HG03025 (cell line): ENCODE results near the gene HBEGF.
"Not testable (repeated sequence)": the region's sequence is repeated elsewhere in the genome, so short reads cannot be mapped to it uniquely, and the experiment has no call there.

Experiments
- ATAC-seq: cut with Tn5 transposase; IDR thresholded peaks from one replicate; pipeline ENCODE4 v1.9.1; 2021; ENCODE audit warnings: mild to moderate bottlenecking, moderate library complexity; ENCODE audit not compliant: unreplicated experiment, low FRiP score

Gene HBEGF

DNA sequence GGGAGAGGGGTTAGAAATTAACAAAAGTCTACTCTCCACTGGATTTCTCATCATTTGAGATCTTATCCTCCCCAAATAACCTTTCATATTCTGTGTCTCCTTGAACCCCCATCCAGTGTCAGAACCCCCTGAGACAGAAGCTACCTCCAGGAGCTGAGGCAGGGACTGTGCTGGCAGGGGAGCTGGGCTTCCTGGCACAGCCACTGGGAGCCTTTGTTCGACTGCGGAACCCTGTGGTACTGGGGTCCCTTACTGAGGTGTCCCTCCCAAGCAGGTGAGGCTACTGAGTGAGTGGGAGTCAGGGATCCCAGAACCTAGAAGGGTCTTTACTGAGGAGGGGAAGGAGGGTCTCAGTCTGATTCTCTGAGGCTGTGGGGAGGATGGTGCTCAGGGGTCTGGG lies 15.5 kb upstream of the HBEGF start:
- no peak for ATAC-seq

GRCh38 chr5:140360681-140361479 lies 14.5 kb upstream of the HBEGF start:
- ATAC-seq, result no peak

DNA sequence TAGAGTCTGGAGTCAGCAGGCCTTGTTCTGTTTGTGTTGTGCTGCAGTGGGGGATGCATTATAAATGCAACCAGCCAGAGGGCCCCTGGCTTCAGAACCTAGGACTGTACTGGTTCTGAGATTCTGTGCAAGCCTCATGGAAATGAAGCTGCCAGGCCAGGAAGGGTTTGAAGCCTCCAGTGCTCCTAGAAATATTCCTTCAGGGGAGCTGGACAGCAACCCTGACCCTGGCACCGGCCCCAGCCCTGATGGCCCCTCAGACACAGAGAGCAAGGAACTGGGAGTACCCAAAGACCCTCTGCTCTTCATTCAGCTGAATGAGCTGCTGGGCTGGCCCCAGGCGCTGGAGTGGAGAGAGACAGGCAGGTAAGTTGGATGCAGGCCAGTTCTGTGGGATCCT lies 13.7 kb upstream of the HBEGF start, which contains the start of gene SLC4A9:
TSS of gene SLC4A9 (plus strand) at position 94 of the 400 bp plus-strand sequence. CDS start at position 137, 43 bp downstream.
- ATAC-seq, result no peak

DNA sequence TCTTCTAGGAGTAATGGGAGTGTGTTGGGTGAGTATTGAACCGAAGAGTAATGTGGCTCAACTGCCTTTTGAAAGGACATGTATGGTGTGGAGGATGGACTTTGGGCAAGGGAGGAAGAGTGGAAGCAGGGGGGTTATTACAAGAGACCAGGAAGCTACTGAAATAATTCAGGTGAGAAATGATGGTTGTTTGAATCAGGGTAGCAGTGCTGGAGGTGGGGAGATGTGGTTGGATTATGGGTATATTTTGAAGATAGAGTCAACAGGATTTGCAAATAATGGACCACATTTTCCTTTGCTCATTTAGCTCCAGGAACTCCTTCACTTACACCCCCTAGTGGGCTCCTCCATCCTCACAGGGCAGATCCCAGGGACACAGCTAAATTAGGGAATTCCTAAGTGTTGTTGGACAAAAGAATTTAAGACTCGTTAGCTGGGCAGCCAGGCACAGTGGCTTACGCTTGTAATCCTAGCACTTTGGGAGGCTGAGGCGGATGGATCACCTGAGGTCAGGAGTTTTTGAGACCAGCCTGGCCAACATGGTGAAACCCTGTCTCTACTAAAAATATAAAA lies 12.4 kb upstream of the HBEGF start:
- ATAC-seq, result no peak

DNA sequence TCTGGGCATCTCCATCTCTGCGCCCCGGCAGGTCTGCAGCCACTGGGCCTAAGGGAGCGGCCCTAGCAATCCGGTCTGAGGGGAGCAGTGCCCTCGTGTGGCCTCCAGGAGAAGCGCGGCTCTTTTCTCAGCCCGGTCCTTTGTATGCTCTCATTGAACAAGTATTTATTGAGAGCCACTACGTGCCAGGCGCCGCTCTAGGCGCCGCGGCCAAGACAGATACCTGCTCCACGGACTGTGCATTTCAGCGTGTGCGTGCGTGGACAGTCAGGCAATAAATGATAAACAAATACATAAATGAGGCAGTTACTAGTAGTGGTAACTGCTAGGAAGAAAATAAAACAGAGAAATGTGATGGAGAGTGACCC lies 11.3 kb upstream of the HBEGF start:
- peak; percentile 83 for ATAC-seq

- ATAC-seq, result peak; percentile 30
Measured at GRCh38 chr5:140356853-140357725, 10.7 kb upstream of the HBEGF start.

DNA sequence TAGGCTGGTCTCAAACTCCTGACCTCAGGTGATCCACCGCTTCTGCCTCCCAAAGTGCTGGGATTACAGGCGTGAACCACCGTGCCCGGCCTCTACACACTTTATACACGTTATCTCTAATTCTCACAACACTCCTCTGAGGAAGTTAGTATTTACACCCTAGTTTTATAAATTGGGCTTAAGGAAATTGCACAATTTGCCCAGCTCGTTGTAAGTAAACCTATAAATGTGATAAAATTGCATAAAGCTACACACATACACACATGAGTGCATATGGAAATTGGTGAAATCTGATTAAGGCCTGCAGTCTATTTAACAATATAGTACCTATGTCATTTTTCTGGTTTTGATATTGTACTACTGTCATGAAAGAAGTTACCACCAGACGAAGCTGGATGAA lies 9.1 kb upstream of the HBEGF start:
- ATAC-seq, result no peak

- peak; percentile 69 for ATAC-seq
Measured at GRCh38 chr5:140351609-140352334, 5.4 kb upstream of the HBEGF start.

DNA sequence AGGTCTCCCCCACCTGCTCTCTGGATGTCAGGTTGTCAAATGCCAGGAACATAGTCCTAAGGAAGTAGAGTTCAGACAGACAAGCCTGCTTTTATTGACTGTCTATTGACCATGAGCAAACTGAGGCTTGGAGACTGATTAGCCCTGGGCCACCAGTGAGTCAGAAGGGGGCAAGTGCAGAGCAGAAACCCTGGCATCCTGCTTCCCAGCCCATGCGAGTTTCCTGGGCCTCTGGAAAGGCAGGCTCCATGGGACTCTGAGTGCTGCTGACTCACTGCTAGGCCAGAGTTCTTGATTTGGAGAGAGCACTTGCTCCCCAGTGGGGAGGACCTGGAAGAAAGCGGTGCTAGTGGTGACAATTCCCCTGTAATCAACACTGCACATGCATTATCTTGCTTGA lies 2.8 kb upstream of the HBEGF start:
- no peak for ATAC-seq

GRCh38 chr5:140348104-140348503 lies 1.7 kb upstream of the HBEGF start:
- no peak for ATAC-seq

DNA sequence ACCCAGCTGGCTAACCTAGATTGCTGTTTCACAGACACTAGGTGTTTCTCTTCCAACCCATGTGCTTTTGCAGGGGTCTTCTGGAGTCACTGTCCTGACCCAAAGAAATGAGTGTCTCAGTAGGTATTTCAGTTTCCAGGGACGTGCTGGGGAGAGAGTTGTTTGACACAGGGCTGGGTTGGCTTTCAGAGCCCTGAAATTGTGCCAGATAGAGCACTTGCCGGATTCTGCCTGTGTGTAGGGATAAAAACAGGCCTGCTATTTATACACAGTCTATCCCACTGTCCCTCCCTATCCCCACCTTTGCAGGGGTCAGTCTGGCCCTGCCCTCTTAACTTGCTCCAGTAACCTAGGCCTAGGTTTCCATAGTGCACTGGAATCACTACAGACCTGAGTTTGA lies 957 bp upstream of the HBEGF start:
- ATAC-seq, result no peak

GRCh38 chr5:140345919-140346347 lies 470 bp downstream of the HBEGF start:
- peak; percentile 16 for ATAC-seq

GRCh38 chr5:140344683-140345423 lies 1.6 kb downstream of the HBEGF start:
- no peak for ATAC-seq

DNA sequence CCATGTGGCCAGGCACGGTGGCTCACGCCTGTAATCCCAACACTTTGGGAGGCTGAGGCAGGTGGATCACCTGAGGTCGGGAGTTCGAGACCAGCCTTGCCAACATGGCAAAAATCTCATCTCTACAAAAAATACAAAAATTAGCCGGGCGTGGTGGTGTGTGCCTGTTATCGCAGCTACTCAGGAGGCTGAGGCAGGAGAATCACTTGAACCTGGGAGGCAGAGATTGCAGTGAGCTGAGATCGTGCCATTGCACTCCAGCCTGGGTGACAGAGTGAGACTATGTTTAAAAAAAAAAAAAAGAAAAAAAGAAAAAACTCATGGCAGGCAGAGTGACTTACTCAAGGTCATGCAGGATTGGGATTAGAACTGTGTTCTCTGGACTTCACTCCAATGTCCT lies 2.6 kb downstream of the HBEGF start:
- not testable (repeated sequence) for ATAC-seq

GRCh38 chr5:140342896-140343295 lies 3.5 kb downstream of the HBEGF start:
- no peak for ATAC-seq

- no peak for ATAC-seq
Measured at GRCh38 chr5:140342287-140342686, 4.1 kb downstream of the HBEGF start.

DNA sequence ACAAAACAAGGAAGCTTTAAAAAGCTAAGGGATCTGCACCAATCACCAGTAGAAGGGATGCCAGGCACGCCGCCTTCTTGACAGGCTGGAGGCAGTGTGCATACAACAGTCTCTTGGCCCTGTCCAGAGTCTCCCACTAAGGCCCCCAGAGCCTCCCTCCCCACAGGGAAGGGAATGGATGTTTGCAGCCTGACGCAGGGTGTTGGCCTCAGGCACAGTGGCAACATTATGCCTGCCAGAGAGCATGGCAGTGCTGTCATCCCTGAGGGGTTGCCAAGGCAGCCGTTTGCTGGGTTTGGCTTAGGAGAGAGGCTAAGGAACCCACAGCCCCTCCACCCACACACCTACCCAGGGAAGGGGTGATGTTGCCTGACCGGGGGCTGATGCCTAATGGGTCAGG lies 4.8 kb downstream of the HBEGF start:
- ATAC-seq, result no peak

DNA sequence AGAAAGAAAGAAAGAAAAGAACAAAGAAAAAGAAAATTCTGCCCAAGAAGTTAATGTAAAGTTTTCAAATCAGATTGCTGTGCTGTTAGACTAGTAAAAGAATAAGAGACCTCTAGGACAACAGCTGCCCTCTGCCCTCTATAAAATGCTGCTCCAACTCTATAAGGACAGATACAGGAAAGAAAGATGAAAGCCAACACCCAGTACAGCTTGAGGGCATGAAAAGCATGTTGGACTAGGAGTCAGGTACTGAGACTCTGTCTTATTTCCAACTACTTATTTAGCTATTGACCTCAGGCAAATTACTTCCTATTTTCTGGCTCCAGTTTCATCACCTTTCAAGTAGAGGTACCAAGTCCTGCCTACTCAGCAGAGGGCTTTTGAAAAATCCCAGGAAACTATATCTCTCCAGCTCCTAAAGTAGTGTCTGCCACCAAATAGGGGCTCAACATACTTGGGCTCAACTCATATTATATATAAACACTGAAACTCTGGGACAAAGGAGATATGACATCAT lies 5.7 kb downstream of the HBEGF start:
- no peak for ATAC-seq

DNA sequence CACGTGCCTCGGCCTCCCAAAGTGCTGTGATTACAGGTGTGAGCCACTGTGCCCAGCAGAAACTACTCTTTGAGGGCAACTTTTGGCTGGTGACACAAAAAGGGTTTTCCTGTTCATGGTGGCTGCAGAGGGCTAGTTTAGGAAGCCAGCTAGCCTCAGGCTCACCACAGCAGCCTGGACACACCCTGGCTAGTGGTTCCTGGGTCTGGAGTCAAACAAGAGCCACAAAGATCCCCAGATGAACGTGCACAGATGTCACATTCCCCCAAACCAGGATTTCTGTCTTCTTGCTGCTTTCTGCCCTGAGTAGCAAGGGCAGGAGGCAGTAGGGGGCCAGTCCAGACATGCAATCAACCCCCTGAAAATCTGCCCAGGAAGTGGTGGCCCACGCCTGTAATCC lies 6.8 kb downstream of the HBEGF start:
- ATAC-seq, result no peak

DNA sequence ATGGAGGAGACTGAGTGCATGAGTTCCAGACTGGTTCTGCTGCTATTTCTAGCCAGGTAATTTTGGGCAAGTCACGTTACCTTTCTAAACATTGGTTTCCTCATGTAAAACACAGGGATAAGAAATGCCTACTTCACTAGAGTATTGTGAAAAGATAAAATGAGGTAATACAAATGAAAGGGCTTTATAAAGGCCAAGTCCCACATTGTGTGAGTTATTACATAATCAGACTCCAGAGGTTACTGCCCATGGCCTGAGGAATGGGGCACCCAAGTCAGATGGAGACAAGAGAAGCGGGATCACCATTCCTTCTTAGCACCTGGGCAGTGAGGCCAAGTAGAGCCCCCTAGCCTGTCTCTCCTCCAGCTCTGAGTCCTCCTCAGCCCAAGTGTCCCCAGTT lies 7.5 kb downstream of the HBEGF start:
- no peak for ATAC-seq
